ENCODE measurements around the gene ABL2.

DNA sequence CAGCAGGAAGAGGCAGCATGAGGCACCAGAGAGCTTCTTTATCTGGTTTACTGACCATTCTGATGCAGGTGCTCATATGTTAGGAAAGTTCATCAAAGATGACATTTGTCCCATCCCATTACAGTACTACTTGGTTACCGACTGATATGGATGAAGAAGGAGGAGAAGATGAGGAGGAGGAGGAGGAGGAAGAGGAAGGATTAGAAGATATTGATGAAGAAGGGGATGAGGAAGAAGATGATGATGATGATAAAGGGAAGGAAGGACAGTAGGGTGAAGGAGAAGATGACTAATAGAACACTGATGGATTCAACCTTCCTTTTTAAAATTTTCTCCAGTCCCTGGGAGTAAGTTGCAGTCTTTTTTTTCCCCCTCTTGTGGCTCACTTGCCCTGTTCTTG is 45.1 kb downstream of the ABL2 start:
- TF ChIP-seq CTCF (conservative IDR thresholded peaks at IDR 0.05; ENCODE audit: low read depth, low read length) (no peak), EZH2 (IDR thresholded peaks at IDR 0.05; ENCODE audit: borderline replicate concordance, low read depth, low read length, poor library complexity, severe bottlenecking) (no peak)

All from A673 (cell line).